ENCODE results near the gene DOK3.
A peak's percentile ranks its signal among the peaks of the same experiment; 100 is the strongest.

The DOK3 gene

GRCh38 chr5:177514541-177514940, 4.9 kb upstream of the DOK3 start:
- DNase-seq: no peak

GRCh38 chr5:177513500-177513899, 3.9 kb upstream of the DOK3 start:
- no peak for DNase-seq

GRCh38 chr5:177512736-177513380, 3.2 kb upstream of the DOK3 start:
- DNase-seq: no peak

DNA sequence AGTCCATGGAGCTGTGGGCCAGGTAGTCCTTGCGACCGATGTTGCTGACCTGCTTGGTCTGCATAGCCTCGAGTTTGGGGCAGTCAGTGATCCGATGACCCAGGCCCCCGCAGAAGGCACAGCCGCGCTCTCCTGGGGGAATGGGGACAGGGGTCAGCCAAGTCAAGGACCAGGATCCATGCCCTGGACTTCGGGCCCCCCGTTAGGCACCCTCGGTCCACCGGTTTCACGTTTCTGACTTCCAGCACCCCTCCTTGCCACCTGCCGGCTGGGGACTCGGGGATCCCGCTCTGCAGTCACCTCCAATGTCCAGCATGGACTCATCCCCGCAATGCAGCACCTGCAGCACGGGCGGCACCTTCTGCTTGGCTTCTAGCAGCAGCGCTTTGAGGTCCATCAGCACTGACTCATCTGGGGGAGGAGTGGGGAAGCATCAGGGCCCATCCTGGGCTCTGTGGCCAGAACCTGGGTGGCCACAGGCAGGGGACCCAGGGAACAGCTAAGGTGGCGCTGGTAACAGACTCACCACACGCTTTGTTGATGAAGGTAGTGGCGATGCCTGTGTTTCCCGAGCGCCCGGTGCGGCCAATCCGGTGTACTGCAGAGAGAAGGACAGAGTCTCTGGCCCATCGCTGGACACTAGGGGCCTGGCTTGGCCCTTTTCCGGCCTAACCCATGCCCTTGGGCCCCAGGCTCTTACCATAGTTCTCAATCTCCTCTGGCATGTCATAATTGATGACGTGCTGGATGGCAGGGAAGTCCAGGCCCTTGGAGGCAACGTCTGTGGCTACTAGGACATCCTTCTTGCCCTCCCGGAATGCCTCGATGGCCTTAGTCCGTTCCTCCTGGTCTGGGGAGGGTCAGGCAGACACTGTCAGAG, 2.4 kb upstream of the DOK3 start:
- no peak for DNase-seq

DNA sequence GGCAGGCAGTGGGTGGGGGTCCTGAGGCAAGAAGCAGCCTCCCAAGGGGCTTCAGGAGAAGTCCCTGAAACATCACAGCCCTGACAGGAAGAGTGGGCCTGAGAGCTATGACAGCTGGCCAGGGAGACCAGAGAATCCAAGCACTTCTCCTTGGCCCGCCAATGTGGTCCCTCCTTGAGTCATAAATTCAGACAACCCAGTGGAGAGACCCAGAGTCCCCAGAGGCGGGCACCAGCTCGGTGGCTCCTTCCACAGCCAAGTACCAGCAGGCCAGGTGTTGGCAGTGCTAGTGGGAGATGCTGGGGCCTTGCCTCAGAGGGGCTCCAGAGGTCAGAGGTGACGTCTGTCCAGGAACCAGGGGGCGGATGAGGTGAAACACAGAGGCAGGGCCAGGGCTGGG, 1.6 kb upstream of the DOK3 start:
- DNase-seq: no peak

GRCh38 chr5:177510567-177511053, 984 bp upstream of the DOK3 start:
- no peak for DNase-seq

- DNase-seq: no peak
Measured at GRCh38 chr5:177509991-177510566, 453 bp upstream of the DOK3 start.

- no peak for DNase-seq
Measured at GRCh38 chr5:177508837-177509236, 789 bp downstream of the DOK3 start.

DNA sequence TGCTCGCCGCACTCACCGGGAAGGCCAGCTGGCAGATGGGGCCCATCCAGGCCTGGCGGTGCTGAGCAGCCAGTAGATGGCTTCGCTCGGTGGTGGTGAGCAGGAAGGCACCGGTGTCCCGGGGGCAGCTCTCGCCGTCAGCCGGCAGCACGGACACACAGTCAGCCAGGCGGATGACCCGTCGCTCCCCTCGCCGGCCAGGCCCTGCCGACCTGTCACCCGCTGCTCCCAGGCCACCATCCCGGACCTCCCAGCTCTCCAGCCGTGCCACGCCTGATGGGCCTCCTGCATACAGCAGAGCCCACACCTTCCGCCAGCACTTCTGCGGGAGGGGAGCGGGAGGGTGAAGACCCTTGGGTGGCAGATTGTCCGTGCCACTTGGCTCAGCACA, 1.4 kb downstream of the DOK3 start:
- DNase-seq: no peak

GRCh38 chr5:177507596-177508220, 1.9 kb downstream of the DOK3 start:
- DNase-seq: no peak

GRCh38 chr5:177507165-177507564, 2.5 kb downstream of the DOK3 start:
- no peak for DNase-seq

DNA sequence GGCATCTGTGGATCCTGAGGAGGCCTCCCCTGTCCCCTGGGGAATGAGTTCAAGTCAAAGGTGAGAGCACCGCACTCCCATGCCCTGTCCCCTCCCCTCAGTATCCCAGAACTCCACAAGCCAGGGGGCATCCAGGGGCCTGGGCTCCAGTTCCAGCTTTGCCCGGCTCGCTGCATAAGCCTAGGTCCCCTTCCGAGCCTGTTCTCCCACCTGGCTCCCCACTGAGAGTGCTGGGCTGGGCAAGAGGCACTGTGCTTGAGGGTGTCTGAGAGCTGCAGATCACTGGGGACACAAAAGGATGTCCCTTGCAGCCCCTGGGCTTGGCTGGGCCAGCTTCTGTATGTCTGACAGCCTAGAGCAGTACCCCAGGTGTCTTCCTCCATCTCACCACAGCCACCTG, 4.6 kb downstream of the DOK3 start:
- DNase-seq: no peak

- DNase-seq: no peak
Measured at GRCh38 chr5:177504086-177505056, 5.3 kb downstream of the DOK3 start.

GRCh38 chr5:177503351-177504085, 6.1 kb downstream of the DOK3 start:
- DNase-seq: no peak

DNA sequence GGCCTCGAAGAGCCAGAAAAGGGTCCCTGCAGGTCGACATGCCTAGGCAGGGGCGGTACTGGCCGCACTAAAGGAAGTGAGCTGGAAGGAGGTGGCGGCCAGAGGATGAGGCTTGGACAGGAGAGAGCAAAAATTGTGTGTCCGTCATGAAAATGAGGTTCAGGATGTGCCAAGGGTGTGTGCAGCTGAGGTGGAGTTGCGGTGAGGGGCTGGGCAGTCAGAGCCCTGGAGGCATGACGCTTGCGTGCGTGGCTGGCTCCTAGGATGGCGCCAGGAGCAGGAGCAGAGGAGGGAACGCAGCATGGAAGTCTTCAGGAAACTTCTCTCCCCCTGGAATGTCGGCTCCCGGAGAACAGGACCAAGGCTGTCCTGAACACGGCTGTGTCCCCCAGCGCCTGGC, 6.7 kb downstream of the DOK3 start:
- no peak for DNase-seq

GRCh38 chr5:177501874-177502678, 7.5 kb downstream of the DOK3 start:
- no peak for DNase-seq

GRCh38 chr5:177500685-177501522, 8.7 kb downstream of the DOK3 start:
- peak in 50 of 51 donors; percentile 22 to 92 (median 76) for DNase-seq

DNA sequence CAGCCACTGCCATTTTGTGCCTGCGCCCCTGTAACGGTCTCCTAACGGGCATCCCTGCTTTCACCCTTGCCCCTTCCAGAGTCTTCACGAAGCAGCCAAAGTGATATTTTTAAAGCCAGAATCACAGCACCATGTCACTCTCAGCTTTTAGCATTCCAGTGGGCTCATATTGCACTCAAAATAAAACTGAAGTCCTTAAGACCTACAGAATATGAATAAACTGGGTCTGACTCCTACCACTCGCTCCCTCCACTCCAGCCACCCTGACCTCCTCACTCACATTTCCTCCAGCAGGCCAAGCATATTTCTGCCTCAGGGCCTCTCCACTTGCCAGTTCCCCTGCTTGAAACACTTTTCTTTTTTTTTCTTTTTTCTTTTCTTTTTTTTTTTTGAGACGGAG, 9.8 kb downstream of the DOK3 start:
- DNase-seq: no peak
